ENCODE results near the gene PFKFB4. TPM values are rescaled to one million over a fixed set of nuclear protein-coding genes. Genes with fewer than 3 reads are reported as not detected.

Gene PFKFB4
- total and polyA plus RNA-seq, 10 of the 15 experiments (the other 5 are each of a cell fraction or from before 2014, with no cell fraction given): 0.37 to 89.1 (median 5.2) TPM

DNA sequence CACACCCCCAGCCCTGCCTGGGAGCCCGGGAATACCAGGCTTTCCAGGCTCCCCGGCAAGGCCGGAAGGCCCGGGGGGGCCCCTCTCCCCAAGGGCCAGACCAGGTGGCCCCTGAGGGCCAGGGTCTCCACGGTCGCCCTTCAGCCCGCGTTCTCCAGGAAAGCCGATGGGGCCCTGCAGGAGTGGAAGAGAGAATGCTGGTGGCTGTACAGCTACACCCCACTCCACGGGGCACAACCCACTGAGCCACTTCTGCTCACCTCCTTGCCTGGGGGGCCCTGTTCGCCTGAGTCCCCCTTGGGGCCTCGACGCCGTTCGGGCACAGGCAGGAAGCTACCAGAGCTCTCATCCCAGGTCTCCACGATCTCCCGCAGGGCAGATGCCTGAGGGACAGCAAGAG is 18.8 kb upstream of the PFKFB4 start:
- H3K27me3 ChIP-seq (replicated peaks in 1 of 2; ENCODE audit: control insufficient read depth in 2 of 2, insufficient read depth in 2 of 2, low read length in 1 of 2): no peaks in the 10 kb centered on the region; a peak in 1 of 4 replicates
- no peak overlapping the region for H3K9ac ChIP-seq (ENCODE audit: control insufficient read depth, insufficient read depth, low read length)
- in situ Hi-C loops (cut with MboI): no loop called here
- H3K4me1 ChIP-seq (ENCODE audit: control insufficient read depth, insufficient read depth, low read length): no peaks in the 10 kb centered on the region
- H3K79me2 ChIP-seq (ENCODE audit: control insufficient read depth, insufficient read depth, low read length): no peaks in the 10 kb centered on the region
- ChIA-PET SMC1A (ENCODE audit: uncharacterized antibody, unreplicated experiment) (no interaction called here), CTCF (no interaction called here), POLR2A (no interaction called here), RAD21 (ENCODE audit: unreplicated experiment) (no interaction called here)
- BruUV-seq (replicated peaks): no TSS peak
- TF ChIP-seq ELK1 (IDR thresholded peaks at IDR 0.05; ENCODE audit: low read depth, low read length): no peak
- H3K9me3 ChIP-seq (replicated peaks; ENCODE audit: control insufficient read depth, insufficient read depth, low read length): no peaks in the 10 kb centered on the region
- 29% methylated on average over 17 of the region's 17 CpGs for WGBS (ENCODE audit: insufficient coverage, insufficient replicate concordance, low lambda C conversion rate, missing lambda C conversion rate)
- H3K4me2 ChIP-seq (ENCODE audit: control insufficient read depth, insufficient read depth): no peak overlapping the region
- H4K20me1 ChIP-seq (ENCODE audit: control insufficient read depth, insufficient read depth): no peaks in the 10 kb centered on the region
- ATAC-seq (no peak), FAIRE-seq (no peak), DNase-seq (ENCODE audit: low read depth, low spot score) (no peak)
- no peaks in the 10 kb centered on the region for H3K36me3 ChIP-seq (ENCODE audit: control insufficient read depth in 2 of 2, insufficient read depth in 2 of 2, low read length in 1 of 2)
- intact Hi-C loops (cut with micrococcal nuclease; ENCODE audit: unreplicated experiment): no loop called here
- H2AFZ ChIP-seq (ENCODE audit: control insufficient read depth, low read depth, low read length): no peak overlapping the region
- H3K4me3 ChIP-seq: no peak overlapping the region
- no peak overlapping the region for H3K27ac ChIP-seq (ENCODE audit: control insufficient read depth, insufficient read depth)

GRCh38 chr3:48573973-48574585 is 17.5 kb upstream of the PFKFB4 start:
- RAD21 ChIA-PET (ENCODE audit: unreplicated experiment): no interaction called here
- no TSS peak for BruUV-seq (replicated peaks)
- H3K4me3 ChIP-seq: no peak overlapping the region
- no peaks in the 10 kb centered on the region for H3K79me2 ChIP-seq (ENCODE audit: control insufficient read depth, insufficient read depth, low read length)
- in situ Hi-C loops (cut with MboI) (no loop called here), intact Hi-C loops (cut with micrococcal nuclease; ENCODE audit: unreplicated experiment) (no loop called here)
- no peaks in the 10 kb centered on the region for H3K36me3 ChIP-seq (ENCODE audit: control insufficient read depth in 2 of 2, insufficient read depth in 2 of 2, low read length in 1 of 2)
- H3K27me3 ChIP-seq (replicated peaks in 1 of 2; ENCODE audit: control insufficient read depth in 2 of 2, insufficient read depth in 2 of 2, low read length in 1 of 2): no peaks in the 10 kb centered on the region
- CTCF ChIA-PET: no interaction called here
- WGBS (ENCODE audit: insufficient coverage, insufficient replicate concordance, low lambda C conversion rate, missing lambda C conversion rate): 55% methylated on average over 10 of the region's 10 CpGs
- H3K4me1 ChIP-seq (ENCODE audit: control insufficient read depth, insufficient read depth, low read length): no peaks in the 10 kb centered on the region
- H3K27ac ChIP-seq (ENCODE audit: control insufficient read depth, insufficient read depth): no peak overlapping the region
- SMC1A ChIA-PET (ENCODE audit: uncharacterized antibody, unreplicated experiment): no interaction called here
- H2AFZ ChIP-seq (ENCODE audit: control insufficient read depth, low read depth, low read length): no peak overlapping the region
- POLR2A ChIA-PET: no interaction called here
- H3K4me2 ChIP-seq (ENCODE audit: control insufficient read depth, insufficient read depth): no peak overlapping the region
- FAIRE-seq (no peak), ATAC-seq (no peak), DNase-seq (ENCODE audit: low read depth, low spot score) (no peak)
- H3K9me3 ChIP-seq (replicated peaks; ENCODE audit: control insufficient read depth, insufficient read depth, low read length): no peaks in the 10 kb centered on the region
- no peak overlapping the region for H3K9ac ChIP-seq (ENCODE audit: control insufficient read depth, insufficient read depth, low read length)
- no peaks in the 10 kb centered on the region for H4K20me1 ChIP-seq (ENCODE audit: control insufficient read depth, insufficient read depth)
- no peak for TF ChIP-seq MTA3 (IDR thresholded peaks at IDR 0.05; ENCODE audit: borderline replicate concordance, low read length)
- TF ChIP-seq EP300 (IDR thresholded peaks at IDR 0.05; ENCODE audit: borderline replicate concordance in 1 of 2, control insufficient read depth in 1 of 2, low read depth in 2 of 2, low read length in 2 of 2): no peak
- no peak for TF ChIP-seq TARDBP (IDR thresholded peaks at IDR 0.05; ENCODE audit: borderline replicate concordance)
- TF ChIP-seq SREBF2 (IDR thresholded peaks at IDR 0.05; ENCODE audit: low read length): no peak
- no peak for TF ChIP-seq NR2F1 (conservative IDR thresholded peaks at IDR 0.05)
- no peak for TF ChIP-seq USF1 (IDR thresholded peaks at IDR 0.05; ENCODE audit: borderline replicate concordance, extremely low read length, insufficient read depth, low read depth, low read length)
- TF ChIP-seq ZNF217 (IDR thresholded peaks at IDR 0.05): no peak
- TF ChIP-seq WRNIP1 (IDR thresholded peaks at IDR 0.05; ENCODE audit: borderline replicate concordance, low read depth, low read length): no peak
